MCF 10A (cell line): ENCODE results near the gene SMTNL2. TPM values are rescaled to one million over a fixed set of nuclear protein-coding genes. Genes with fewer than 3 reads are reported as not detected.

Experiments
- BruUV-seq: library from RNA; stranded (reverse); fragments of 400-500 nt; replicated peaks from 2 replicates; lab custom pipeline; 2021; lab: Mats Ljungman, UMichigan
- CTCF ChIA-PET: fragments of 300-600 bp; sonication (Branson Sonifier 250); formaldehyde crosslinking; extraction: SDS; loops from one replicate; lab custom pipeline; 2021; ENCODE audit warnings: antibody characterized with exemption, inconsistent platforms; lab: Yijun Ruan, JAX
- POLR2A ChIA-PET: fragments of 300-600, 350-650 bp; sonication (Branson Sonifier 250); formaldehyde crosslinking; extraction: SDS; loops from one replicate; lab custom pipeline; 2020; ENCODE audit warnings: antibody characterized with exemption, inconsistent platforms; lab: Yijun Ruan, JAX
- DNase-seq: peaks from one replicate; pipeline ENCODE4 v3.0.0-alpha.2; 2018; ENCODE audit not compliant: unreplicated experiment
- H3K27ac Mint-ChIP-seq: one replicate; pipeline ENCODE4 v1.8.0; 2022; ENCODE audit warnings: mild to moderate bottlenecking, low read depth, mixed read lengths; ENCODE audit not compliant: unreplicated experiment
- H3K27me3 Mint-ChIP-seq: one replicate; pipeline ENCODE4 v1.8.0; 2022; ENCODE audit warnings: mixed read lengths; ENCODE audit not compliant: insufficient read depth, unreplicated experiment
- H3K36me3 Mint-ChIP-seq: one replicate; pipeline ENCODE4 v1.8.0; 2022; ENCODE audit warnings: mild to moderate bottlenecking, moderate library complexity, mixed read lengths; ENCODE audit not compliant: insufficient read depth, unreplicated experiment
- H3K4me1 Mint-ChIP-seq: one replicate; pipeline ENCODE4 v1.8.0; 2022; ENCODE audit warnings: mixed read lengths; ENCODE audit not compliant: insufficient read depth, unreplicated experiment
- H3K4me3 Mint-ChIP-seq: one replicate; pipeline ENCODE4 v1.8.0; 2022; ENCODE audit warnings: mild to moderate bottlenecking, moderate library complexity, mixed read lengths; ENCODE audit not compliant: unreplicated experiment
- H3K9me3 Mint-ChIP-seq: one replicate; pipeline ENCODE4 v1.8.0; 2022; ENCODE audit warnings: mixed read lengths; ENCODE audit not compliant: unreplicated experiment
- CTCF ChIP-seq: fragments of 200-600 bp; IDR thresholded peaks from one replicate; pipeline ENCODE4 v1.8.0; 2022; ENCODE audit warnings: antibody characterized with exemption, mild to moderate bottlenecking; ENCODE audit not compliant: unreplicated experiment
- intact Hi-C: fragments of 100-400 bp; cut with micrococcal nuclease; formaldehyde crosslinking; loops from 2 replicates; pipeline ENCODE4 v1.14.1; 2022
- total RNA-seq: library from RNA; stranded (reverse); gene quantifications from 2 replicates; pipeline ENCODE4 v1.2.3, GENCODE V29; 2022

SMTNL2 gene
- total RNA-seq, 1 experiment from 2014 or later: not detected

GRCh38 chr17:4566785-4567184 is 17.5 kb upstream of the SMTNL2 start:
- POLR2A ChIA-PET: interaction anchor here (0.7 to 2.8 kb wide), 5 partner anchors 11 to 230 kb away, joined by 3 to 11 read pairs (median 4); partner anchors contain the start of gene MYBBP1A
- no TSS peak for BruUV-seq
- peak; percentile 58 for TF ChIP-seq CTCF
- no peak overlapping the region for H3K4me3 Mint-ChIP-seq
- H3K4me1 Mint-ChIP-seq: peaks cover 14% of the 10 kb centered on the region
- intact Hi-C loops: loop anchor here (1.0 to 10.0 kb wide), 3 partner anchors 60 to 498 kb away; partner anchors contain the start of gene CHRNE
- no peak overlapping the region for H3K27ac Mint-ChIP-seq
- no peaks in the 10 kb centered on the region for H3K9me3 Mint-ChIP-seq
- peak; percentile 75 for DNase-seq
- CTCF ChIA-PET: interaction anchor here (0.6 to 6.8 kb wide), 41 partner anchors 9 to 537 kb away, joined by 3 to 191 read pairs (median 4); partner anchors contain the start of gene GLTPD2
- H3K36me3 Mint-ChIP-seq: no peaks in the 10 kb centered on the region
- H3K27me3 Mint-ChIP-seq: no peaks in the 10 kb centered on the region

- CTCF ChIA-PET: interaction anchor here (0.6 to 6.8 kb wide), 4 partner anchors 17 to 78 kb away, joined by 3 to 191 read pairs (median 4); no protein-coding TSS in a partner anchor
- Mint-ChIP-seq H3K27ac (no peak overlapping the region), H3K9me3 (no peaks in the 10 kb centered on the region), H3K27me3 (no peaks in the 10 kb centered on the region), H3K4me1 (peaks cover 4% of the 10 kb centered on the region), H3K36me3 (no peaks in the 10 kb centered on the region), H3K4me3 (no peak overlapping the region)
- intact Hi-C loops: loop anchor here (5.0 to 10.0 kb wide), 2 partner anchors 333 to 495 kb away; partner anchors contain the start of gene CHRNE
- no TSS peak for BruUV-seq
- DNase-seq: no peak
- POLR2A ChIA-PET: no interaction called here
- TF ChIP-seq CTCF: no peak
These were observed 14.7 kb upstream of the SMTNL2 start for GRCh38 chr17:4569591-4569990.

GRCh38 chr17:4572131-4572530 is 12.2 kb upstream of the SMTNL2 start:
- H3K9me3 Mint-ChIP-seq: no peaks in the 10 kb centered on the region
- ChIA-PET CTCF (no interaction called here), POLR2A (interaction anchor here (0.7 kb wide), 1 partner anchor 12 kb away, joined by 3 read pairs; no protein-coding TSS in a partner anchor)
- TF ChIP-seq CTCF: no peak
- no peaks in the 10 kb centered on the region for H3K27me3 Mint-ChIP-seq
- intact Hi-C loops: no loop called here
- no peaks in the 10 kb centered on the region for H3K36me3 Mint-ChIP-seq
- no peak overlapping the region for H3K27ac Mint-ChIP-seq
- DNase-seq: no peak
- no peaks in the 10 kb centered on the region for H3K4me1 Mint-ChIP-seq
- BruUV-seq: no TSS peak
- no peak overlapping the region for H3K4me3 Mint-ChIP-seq

GRCh38 chr17:4573115-4573514 is 11.2 kb upstream of the SMTNL2 start:
- Mint-ChIP-seq H3K4me1 (no peaks in the 10 kb centered on the region), H3K9me3 (no peaks in the 10 kb centered on the region), H3K36me3 (no peaks in the 10 kb centered on the region), H3K4me3 (no peak overlapping the region), H3K27ac (no peak overlapping the region), H3K27me3 (no peaks in the 10 kb centered on the region)
- TF ChIP-seq CTCF: no peak
- ChIA-PET POLR2A (no interaction called here), CTCF (interaction anchor here (1.2 kb wide), 1 partner anchor 8 kb away, joined by 5 read pairs; no protein-coding TSS in a partner anchor)
- intact Hi-C loops: no loop called here
- DNase-seq: no peak
- BruUV-seq: no TSS peak
